Neural progenitor cell (in vitro differentiated cells): Measurements from ENCODE around the gene IFNA7.
"Not testable (repeated sequence)": the region's sequence is repeated elsewhere in the genome, so short reads cannot be mapped to it uniquely, and the experiment has no call there.

Experiments
- CTCF ChIP-seq: fragments of 200-600 bp; sonication (generic); IDR thresholded peaks from 2 replicates; pipeline ENCODE4 v1.5.1; 2017; ENCODE audit warnings: antibody characterized with exemption, mild to moderate bottlenecking
- EZH2 ChIP-seq: fragments of 200-600 bp; sonication (generic); IDR thresholded peaks from 2 replicates; pipeline ENCODE4 v1.6.1; 2017; ENCODE audit warnings: antibody characterized with exemption, mild to moderate bottlenecking, moderate library complexity

- not testable (repeated sequence) for TF ChIP-seq EZH2
- TF ChIP-seq CTCF = peak; percentile 70
Observed at GRCh38 chr9:21235468-21236359, 33.7 kb upstream of the IFNA7 start.
